ENCODE measurements around the gene AKAP10. TPM values are rescaled to one million over a fixed set of nuclear protein-coding genes. Genes with fewer than 3 reads are reported as not detected.

AKAP10 gene
- total RNA-seq, 2 donors from 2014 or later: 14.4 to 16.5 TPM

DNA sequence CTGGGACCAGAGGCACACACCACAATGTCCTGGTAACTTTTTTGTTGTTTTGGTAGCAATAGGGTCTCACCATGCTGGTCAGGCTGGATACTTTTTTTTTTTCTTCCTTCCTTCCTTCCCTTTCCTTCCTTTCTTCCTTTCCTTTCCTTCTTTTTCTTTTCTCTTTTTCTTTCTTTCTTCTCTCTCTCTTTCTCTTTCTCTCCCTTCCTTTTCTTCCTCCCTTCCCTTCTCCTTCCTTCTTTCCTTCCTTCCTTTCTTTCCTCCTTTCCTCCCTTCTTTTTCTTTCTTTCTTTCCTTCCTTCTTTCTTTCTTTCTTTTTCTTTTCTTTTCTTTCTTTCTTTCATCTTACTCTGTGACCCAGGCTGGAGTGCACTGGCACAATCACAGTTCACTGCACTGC, 91.5 kb downstream of the AKAP10 start:
- Histone ChIP-seq H3K27ac (no peak overlapping the region), H3K27me3 (no peaks in the 10 kb centered on the region), H3K9me3 (no peaks in the 10 kb centered on the region), H3K4me1 (no peaks in the 10 kb centered on the region), H3K36me3 (no peaks in the 10 kb centered on the region), H3K4me3 (no peak overlapping the region)
- no peak for TF ChIP-seq CTCF (IDR thresholded peaks at IDR 0.05)
- no peak for DNase-seq (ENCODE audit: low spot score)

- Histone ChIP-seq H3K27ac (no peak overlapping the region), H3K36me3 (no peaks in the 10 kb centered on the region), H3K9me3 (no peaks in the 10 kb centered on the region), H3K27me3 (no peaks in the 10 kb centered on the region), H3K4me1 (no peaks in the 10 kb centered on the region), H3K4me3 (no peak overlapping the region)
- TF ChIP-seq CTCF (IDR thresholded peaks at IDR 0.05): no peak
- no peak for DNase-seq (ENCODE audit: low spot score)
Measured at GRCh38 chr17:19883537-19884215, 94.0 kb downstream of the AKAP10 start.

GRCh38 chr17:19880393-19880792, 97.2 kb downstream of the AKAP10 start:
- no peaks in the 10 kb centered on the region for H3K9me3 ChIP-seq
- no peaks in the 10 kb centered on the region for H3K4me1 ChIP-seq
- no peaks in the 10 kb centered on the region for H3K36me3 ChIP-seq
- H3K4me3 ChIP-seq: no peak overlapping the region
- TF ChIP-seq CTCF (IDR thresholded peaks at IDR 0.05): no peak
- no peak for DNase-seq (ENCODE audit: low spot score)
- H3K27me3 ChIP-seq: no peaks in the 10 kb centered on the region
- H3K27ac ChIP-seq: no peak overlapping the region

GRCh38 chr17:19877364-19877945, 100.2 kb downstream of the AKAP10 start:
- Histone ChIP-seq H3K9me3 (no peaks in the 10 kb centered on the region), H3K27me3 (no peaks in the 10 kb centered on the region), H3K4me1 (no peaks in the 10 kb centered on the region), H3K36me3 (no peaks in the 10 kb centered on the region), H3K27ac (no peak overlapping the region), H3K4me3 (no peak overlapping the region)
- TF ChIP-seq CTCF (IDR thresholded peaks at IDR 0.05): no peak
- no peak for DNase-seq (ENCODE audit: low spot score)

- no peak overlapping the region for H3K27ac ChIP-seq
- no peaks in the 10 kb centered on the region for H3K9me3 ChIP-seq
- peak; percentile 70 for DNase-seq (ENCODE audit: low spot score)
Measured at GRCh38 chr17:19876529-19877161, 101.0 kb downstream of the AKAP10 start.

More at GRCh38 chr17:19876529-19877161, 101.0 kb downstream of the AKAP10 start:
- Histone ChIP-seq H3K27me3 (no peaks in the 10 kb centered on the region), H3K4me1 (no peaks in the 10 kb centered on the region), H3K4me3 (no peak overlapping the region), H3K36me3 (no peaks in the 10 kb centered on the region)
- TF ChIP-seq CTCF (IDR thresholded peaks at IDR 0.05): no peak

Measured in right atrium auricular region (tissue), 2 donors.